Measurements from ENCODE around the gene CYP3A4. TPM values are rescaled to one million over a fixed set of nuclear protein-coding genes. Genes with fewer than 3 reads are reported as not detected.
"Not testable (repeated sequence)": the region's sequence is repeated elsewhere in the genome, so short reads cannot be mapped to it uniquely, and the experiment has no call there.

CYP3A4 gene
- polyA plus RNA-seq, 3 donors: 0.10 to 1.3 (median 0.22) TPM

- H3K27ac ChIP-seq (ENCODE audit: low read depth, low read length): no peak overlapping the region
- WGBS, 3 donors: 46 to 80% (median 78%) methylated on average over 12 of the region's 12 CpGs
Measured at GRCh38 chr7:99794585-99795502, 10.9 kb upstream of the CYP3A4 start.

- H3K27ac ChIP-seq (ENCODE audit: low read depth, low read length): no peak overlapping the region
- 88 to 96% (median 90%) methylated on average over 5 of the region's 5 CpGs for WGBS, 3 donors
Measured at GRCh38 chr7:99793443-99793842, 9.5 kb upstream of the CYP3A4 start.

DNA sequence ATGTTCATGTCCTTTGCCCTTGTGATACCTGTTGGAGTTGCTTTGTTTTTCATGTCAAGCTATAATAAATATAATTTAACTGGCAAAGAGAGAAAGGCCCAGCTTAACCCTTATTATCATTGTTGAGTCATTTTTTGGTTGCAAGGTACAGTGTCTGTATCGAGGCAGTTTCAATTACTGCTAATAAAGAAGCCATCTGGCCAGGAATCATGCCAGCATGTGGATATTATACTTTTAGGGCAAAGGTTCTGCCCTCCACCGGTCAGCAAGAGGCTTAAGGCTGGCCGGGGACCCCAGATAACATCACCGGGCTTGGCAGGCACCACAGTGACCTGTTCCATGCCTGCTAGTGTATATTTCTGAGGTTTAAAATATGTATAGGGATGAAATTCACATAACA lies 9.0 kb upstream of the CYP3A4 start:
- H3K27ac ChIP-seq (ENCODE audit: low read depth, low read length): no peak overlapping the region
- WGBS, 3 donors: 40 to 69% (median 48%) methylated on average over 4 of the region's 4 CpGs

DNA sequence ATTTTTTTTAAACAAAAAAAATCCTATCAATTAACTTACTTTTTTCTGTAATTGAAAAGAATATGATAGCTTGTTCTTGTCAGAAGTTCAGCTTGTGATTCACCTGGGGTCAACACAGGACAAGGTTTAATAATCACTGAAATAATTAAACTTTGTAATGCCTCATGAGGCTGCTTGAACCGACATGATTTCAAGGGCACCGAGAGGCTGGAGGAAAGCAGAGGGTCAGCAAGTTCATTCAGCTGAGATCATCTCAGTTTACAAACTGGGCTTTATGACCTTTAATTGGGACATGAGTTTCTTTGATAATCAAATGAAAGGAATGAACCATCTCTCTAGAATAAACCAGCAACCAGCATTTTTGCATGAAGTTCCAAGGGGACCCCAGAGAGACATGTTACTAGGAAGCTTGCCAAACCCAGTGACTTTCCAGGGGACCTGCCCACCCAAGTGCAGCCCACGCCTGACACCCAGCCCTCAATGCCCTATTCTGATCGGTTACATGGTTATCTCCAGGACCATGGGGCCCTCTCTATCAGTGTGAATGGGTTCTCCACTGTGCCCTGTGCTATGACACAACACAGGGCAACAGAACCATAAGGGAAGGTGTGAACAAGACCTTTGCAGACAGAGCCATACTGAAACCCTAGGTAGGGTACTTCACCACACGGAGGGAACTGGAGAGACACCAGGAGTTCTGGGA lies 7.8 kb upstream of the CYP3A4 start:
- whole genome bisulfite sequencing, 3 donors: 66 to 77% (median 67%) methylated on average over 5 of the region's 5 CpGs
- no peak overlapping the region for H3K27ac ChIP-seq (ENCODE audit: low read depth, low read length)

- 71 to 89% (median 82%) methylated on average over 1 of the region's 1 CpG for whole genome bisulfite sequencing, 3 donors
- H3K27ac ChIP-seq (ENCODE audit: low read depth, low read length): no peak overlapping the region
Measured at GRCh38 chr7:99791021-99791420, 7.0 kb upstream of the CYP3A4 start.

GRCh38 chr7:99790407-99790806 lies 6.4 kb upstream of the CYP3A4 start:
- H3K27ac ChIP-seq (ENCODE audit: low read depth, low read length): no peak overlapping the region
- 89 to 92% (median 89%) methylated on average over 3 of the region's 3 CpGs for WGBS, 3 donors

GRCh38 chr7:99789441-99790070 lies 5.6 kb upstream of the CYP3A4 start:
- no peak overlapping the region for H3K27ac ChIP-seq (ENCODE audit: low read depth, low read length)
- 62 to 91% (median 74%) methylated on average over 4 of the region's 4 CpGs for WGBS, 3 donors

- WGBS, 3 donors: 55 to 86% (median 61%) methylated on average over 2 of the region's 2 CpGs
- H3K27ac ChIP-seq (ENCODE audit: low read depth, low read length): no peak overlapping the region
Measured at GRCh38 chr7:99788554-99788953, 4.6 kb upstream of the CYP3A4 start.

DNA sequence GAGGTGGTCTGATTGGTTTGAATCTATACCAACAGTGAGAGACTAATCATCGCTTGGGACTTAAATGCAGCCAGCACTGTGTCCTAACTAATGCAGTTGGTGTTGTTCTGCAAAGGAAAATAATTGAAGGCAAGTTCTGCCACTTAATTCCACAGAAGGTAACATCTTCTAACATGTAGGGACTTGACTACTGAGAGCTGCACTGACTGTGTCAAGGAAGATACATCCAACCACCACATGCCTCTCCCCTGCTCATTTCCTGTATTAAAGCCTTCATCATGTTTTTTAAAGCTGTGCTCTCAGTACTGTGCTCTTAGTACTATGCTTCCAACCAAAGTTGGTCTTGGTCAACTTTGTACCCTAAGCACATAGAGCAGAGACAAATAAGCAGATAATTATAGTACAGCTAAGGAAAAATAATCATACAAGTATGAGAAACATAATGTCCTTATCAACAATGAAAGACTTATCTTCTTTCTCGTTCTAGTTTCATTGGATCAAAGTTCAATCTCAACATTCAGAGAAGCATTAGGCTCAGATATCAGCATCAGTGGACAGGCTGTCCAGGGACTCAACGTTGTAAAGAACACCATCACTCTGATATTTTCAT lies 2.8 kb upstream of the CYP3A4 start:
- WGBS, 3 donors: 50 to 83% (median 78%) methylated on average over 3 of the region's 3 CpGs
- H3K27ac ChIP-seq (ENCODE audit: low read depth, low read length): no peak overlapping the region

- H3K27ac ChIP-seq (ENCODE audit: low read depth, low read length): not testable (repeated sequence)
- WGBS, 3 donors: 30 to 90% (median 83%) methylated on average over 3 of the region's 3 CpGs
Measured at GRCh38 chr7:99785654-99786053, 1.7 kb upstream of the CYP3A4 start.

- H3K27ac ChIP-seq (ENCODE audit: low read depth, low read length): no peak overlapping the region
- WGBS, 3 donors: 65 to 80% (median 73%) methylated on average over 5 of the region's 5 CpGs
Measured at GRCh38 chr7:99782012-99782953, 1.7 kb downstream of the CYP3A4 start.

GRCh38 chr7:99780588-99780987 lies 3.4 kb downstream of the CYP3A4 start:
- 81 to 89% (median 88%) methylated on average over 1 of the region's 1 CpG for WGBS, 3 donors
- H3K27ac ChIP-seq (ENCODE audit: low read depth, low read length): no peak overlapping the region

GRCh38 chr7:99779949-99780348 lies 4.0 kb downstream of the CYP3A4 start:
- no peak overlapping the region for H3K27ac ChIP-seq (ENCODE audit: low read depth, low read length)
- WGBS, 3 donors: 83 to 86% (median 84%) methylated on average over 3 of the region's 3 CpGs

- 88 to 90% (median 89%) methylated on average over 5 of the region's 5 CpGs for WGBS, 3 donors
- H3K27ac ChIP-seq (ENCODE audit: low read depth, low read length): no peak overlapping the region
Measured at GRCh38 chr7:99778880-99779279, 5.1 kb downstream of the CYP3A4 start.

DNA sequence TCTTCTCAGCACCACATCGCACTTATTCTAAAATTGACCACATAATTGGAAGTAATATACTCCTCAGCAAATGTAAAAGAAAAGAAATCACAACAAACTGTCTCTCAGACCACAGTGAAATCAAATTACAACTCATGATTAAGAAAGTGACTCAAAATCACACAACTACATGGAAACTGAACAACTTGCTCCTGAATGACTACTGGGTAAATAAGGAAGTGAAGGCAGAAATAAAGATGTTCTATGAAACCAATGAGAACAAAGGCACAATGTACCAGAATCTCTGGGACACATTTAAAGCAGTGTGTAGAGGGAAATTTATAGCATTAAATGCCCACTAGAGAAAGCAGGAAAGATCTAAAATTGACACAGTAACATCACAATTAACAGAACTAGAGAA lies 10.6 kb downstream of the CYP3A4 start:
- 81 to 94% (median 90%) methylated on average over 1 of the region's 1 CpG for WGBS, 3 donors
- not testable (repeated sequence) for H3K27ac ChIP-seq (ENCODE audit: low read depth, low read length)

DNA sequence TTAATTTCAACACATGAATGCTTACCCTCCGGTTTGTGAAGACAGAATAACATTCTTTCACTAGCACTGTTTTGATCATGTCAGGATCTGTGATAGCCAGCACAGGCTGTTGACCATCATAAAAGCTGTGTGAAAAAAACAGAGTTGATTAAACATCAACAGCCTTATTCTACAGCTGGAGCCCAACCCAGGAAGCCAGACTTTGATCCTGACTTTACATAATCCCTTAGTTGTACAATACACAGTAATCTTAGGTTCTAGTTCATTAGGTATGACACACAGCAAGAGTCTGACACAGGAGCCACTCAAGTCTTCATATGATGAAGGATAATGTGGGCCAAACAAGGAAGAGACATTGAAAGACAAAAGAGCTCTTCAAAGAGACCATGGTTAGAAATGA lies 11.4 kb downstream of the CYP3A4 start:
- WGBS, 3 donors: 37 to 93% (median 86%) methylated on average over 1 of the region's 1 CpG
- no peak overlapping the region for H3K27ac ChIP-seq (ENCODE audit: low read depth, low read length)

GRCh38 chr7:99769494-99769893 lies 14.5 kb downstream of the CYP3A4 start:
- WGBS, 3 donors: 90 to 94% (median 90%) methylated on average over 3 of the region's 3 CpGs
- not testable (repeated sequence) for H3K27ac ChIP-seq (ENCODE audit: low read depth, low read length)

DNA sequence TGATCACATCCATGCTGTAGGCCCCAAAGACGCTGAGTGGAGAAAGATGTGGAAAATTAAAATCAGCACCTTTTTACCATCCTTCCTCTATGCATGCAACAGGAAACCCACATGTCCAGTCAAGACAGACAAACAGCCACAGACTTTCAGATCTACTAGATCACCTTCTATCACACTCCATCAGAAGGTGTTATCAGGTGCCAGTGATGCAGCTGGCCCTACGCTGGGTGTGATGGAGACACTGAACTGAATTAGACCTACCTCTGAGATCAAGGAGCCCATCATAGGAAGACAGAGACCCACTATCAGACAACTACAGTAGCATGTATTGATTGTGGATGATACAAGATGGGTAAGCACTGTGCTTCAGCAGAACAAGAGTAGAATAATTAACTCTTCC lies 15.5 kb downstream of the CYP3A4 start:
- WGBS, 3 donors: 90 to 100% (median 98%) methylated on average over 2 of the region's 2 CpGs

More for the DNA sequence above, 15.5 kb downstream of the CYP3A4 start:
- no peak overlapping the region for H3K27ac ChIP-seq (ENCODE audit: low read depth, low read length)

Data from adipose tissue (tissue), 3 donors.